ENCODE measurements around the gene AGR2. TPM values are rescaled to one million over a fixed set of nuclear protein-coding genes. Genes with fewer than 3 reads are reported as not detected.

Gene AGR2
- polyA plus RNA-seq, 1 experiment: 0.60 TPM

- H3K9me3 ChIP-seq (ENCODE audit: control insufficient read depth, insufficient read depth, low read length): no peaks in the 10 kb centered on the region
- no peak overlapping the region for H3K4me3 ChIP-seq (ENCODE audit: low read depth, low read length)
- no peak overlapping the region for H3K27ac ChIP-seq (ENCODE audit: low read depth, low read length)
- TF ChIP-seq, protein P1, sequence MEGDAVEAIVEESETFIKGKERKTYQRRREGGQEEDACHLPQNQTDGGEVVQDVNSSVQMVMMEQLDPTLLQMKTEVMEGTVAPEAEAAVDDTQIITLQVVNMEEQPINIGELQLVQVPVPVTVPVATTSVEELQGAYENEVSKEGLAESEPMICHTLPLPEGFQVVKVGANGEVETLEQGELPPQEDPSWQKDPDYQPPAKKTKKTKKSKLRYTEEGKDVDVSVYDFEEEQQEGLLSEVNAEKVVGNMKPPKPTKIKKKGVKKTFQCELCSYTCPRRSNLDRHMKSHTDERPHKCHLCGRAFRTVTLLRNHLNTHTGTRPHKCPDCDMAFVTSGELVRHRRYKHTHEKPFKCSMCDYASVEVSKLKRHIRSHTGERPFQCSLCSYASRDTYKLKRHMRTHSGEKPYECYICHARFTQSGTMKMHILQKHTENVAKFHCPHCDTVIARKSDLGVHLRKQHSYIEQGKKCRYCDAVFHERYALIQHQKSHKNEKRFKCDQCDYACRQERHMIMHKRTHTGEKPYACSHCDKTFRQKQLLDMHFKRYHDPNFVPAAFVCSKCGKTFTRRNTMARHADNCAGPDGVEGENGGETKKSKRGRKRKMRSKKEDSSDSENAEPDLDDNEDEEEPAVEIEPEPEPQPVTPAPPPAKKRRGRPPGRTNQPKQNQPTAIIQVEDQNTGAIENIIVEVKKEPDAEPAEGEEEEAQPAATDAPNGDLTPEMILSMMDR (IDR thresholded peaks at IDR 0.05; ENCODE audit: low read depth, low read length): no peak
- DNase-seq (ENCODE audit: low read depth, low spot score): no peak
- no peaks in the 10 kb centered on the region for H3K27me3 ChIP-seq (ENCODE audit: control insufficient read depth, insufficient read depth, low read length)
- ChIA-PET POLR2A (no interaction called here), CTCF (interaction anchor here (0.8 kb wide), 1 partner anchor 14 kb away, joined by 3 read pairs; no protein-coding TSS in a partner anchor)
Measured at GRCh38 chr7:16764942-16765341, 39.9 kb downstream of the AGR2 start.

GRCh38 chr7:16762177-16762576 lies 42.6 kb downstream of the AGR2 start:
- DNase-seq (ENCODE audit: low read depth, low spot score): no peak
- TF ChIP-seq, protein P1 (IDR thresholded peaks at IDR 0.05; ENCODE audit: low read depth, low read length): no peak
- Histone ChIP-seq H3K9me3 (ENCODE audit: control insufficient read depth, insufficient read depth, low read length) (no peaks in the 10 kb centered on the region), H3K27ac (ENCODE audit: low read depth, low read length) (no peak overlapping the region), H3K4me3 (ENCODE audit: low read depth, low read length) (no peak overlapping the region), H3K27me3 (ENCODE audit: control insufficient read depth, insufficient read depth, low read length) (no peaks in the 10 kb centered on the region)
- ChIA-PET CTCF (no interaction called here), POLR2A (no interaction called here)

- TF ChIP-seq, protein P1 (IDR thresholded peaks at IDR 0.05; ENCODE audit: low read depth, low read length): no peak
- ChIA-PET POLR2A (no interaction called here), CTCF (no interaction called here)
- no peak for DNase-seq (ENCODE audit: low read depth, low spot score)
- Histone ChIP-seq H3K4me3 (ENCODE audit: low read depth, low read length) (no peak overlapping the region), H3K27me3 (ENCODE audit: control insufficient read depth, insufficient read depth, low read length) (no peaks in the 10 kb centered on the region), H3K9me3 (ENCODE audit: control insufficient read depth, insufficient read depth, low read length) (no peaks in the 10 kb centered on the region), H3K27ac (ENCODE audit: low read depth, low read length) (no peak overlapping the region)
Measured at GRCh38 chr7:16759840-16760239, 45.0 kb downstream of the AGR2 start.

- TF ChIP-seq, protein P1 (IDR thresholded peaks at IDR 0.05; ENCODE audit: low read depth, low read length): no peak
- POLR2A ChIA-PET: no interaction called here
- H3K27ac ChIP-seq (ENCODE audit: low read depth, low read length): no peak overlapping the region
- CTCF ChIA-PET: no interaction called here
- no peaks in the 10 kb centered on the region; the same call in 1 of the 2 replicates for H3K9me3 ChIP-seq (ENCODE audit: control insufficient read depth, insufficient read depth, low read length)
- H3K27me3 ChIP-seq (ENCODE audit: control insufficient read depth, insufficient read depth, low read length): no peaks in the 10 kb centered on the region
- DNase-seq (ENCODE audit: low read depth, low spot score): no peak
- H3K4me3 ChIP-seq (ENCODE audit: low read depth, low read length): no peak overlapping the region
Measured at GRCh38 chr7:16758631-16759611, 45.9 kb downstream of the AGR2 start.

DNA sequence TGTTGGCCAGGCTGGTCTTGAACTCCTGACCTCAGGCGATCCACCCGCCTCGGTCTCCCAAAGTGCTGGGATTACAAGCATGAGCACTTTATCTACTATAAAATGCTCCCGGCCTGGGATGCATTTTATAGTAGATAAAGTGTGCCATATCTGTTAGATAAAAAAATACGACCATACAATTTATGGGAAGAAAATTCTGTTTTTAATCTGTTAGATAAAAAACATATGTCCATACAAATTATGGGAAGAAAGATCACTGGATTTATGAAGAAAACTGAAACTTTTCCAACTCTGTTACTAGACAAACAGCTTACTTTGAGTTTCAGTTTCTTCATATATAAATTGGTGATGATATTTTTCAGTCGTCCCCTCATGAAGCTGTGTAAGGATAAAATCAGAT lies 46.8 kb downstream of the AGR2 start:
- CTCF ChIA-PET: no interaction called here
- DNase-seq (ENCODE audit: low read depth, low spot score): no peak
- H3K4me3 ChIP-seq (ENCODE audit: low read depth, low read length): no peak overlapping the region

More for the DNA sequence above, 46.8 kb downstream of the AGR2 start:
- H3K27ac ChIP-seq (ENCODE audit: low read depth, low read length): no peak overlapping the region
- H3K27me3 ChIP-seq (ENCODE audit: control insufficient read depth, insufficient read depth, low read length): no peaks in the 10 kb centered on the region
- POLR2A ChIA-PET: no interaction called here
- TF ChIP-seq, protein P1 (IDR thresholded peaks at IDR 0.05; ENCODE audit: low read depth, low read length): no peak
- no peaks in the 10 kb centered on the region; the same call in 1 of the 2 replicates for H3K9me3 ChIP-seq (ENCODE audit: control insufficient read depth, insufficient read depth, low read length)

Measured in AG04450 (cell line).